ENCODE measurements around the gene XPR1.
"Not testable (repeated sequence)": the region's sequence is repeated elsewhere in the genome, so short reads cannot be mapped to it uniquely, and the experiment has no call there.

XPR1 gene

DNA sequence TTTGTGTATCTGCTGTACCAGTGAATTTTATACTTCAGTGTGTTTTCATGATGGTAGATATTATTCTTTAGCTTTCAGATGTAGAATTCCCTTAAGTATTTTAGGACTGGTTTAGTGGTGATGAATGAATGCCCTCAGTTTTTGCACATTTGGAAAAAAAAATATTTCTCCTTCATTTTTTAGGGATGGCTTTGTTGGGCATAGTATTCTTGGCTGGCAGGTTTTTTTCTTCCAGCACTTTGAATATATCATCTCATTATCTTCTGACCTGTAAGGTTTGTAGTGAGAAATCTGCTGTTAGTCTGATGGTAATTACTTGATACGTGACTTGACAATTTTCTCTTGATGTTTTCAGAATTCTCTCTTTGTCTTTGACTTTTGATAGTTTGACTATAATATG, 66.8 kb downstream of the XPR1 start:
- TF ChIP-seq, protein P1, sequence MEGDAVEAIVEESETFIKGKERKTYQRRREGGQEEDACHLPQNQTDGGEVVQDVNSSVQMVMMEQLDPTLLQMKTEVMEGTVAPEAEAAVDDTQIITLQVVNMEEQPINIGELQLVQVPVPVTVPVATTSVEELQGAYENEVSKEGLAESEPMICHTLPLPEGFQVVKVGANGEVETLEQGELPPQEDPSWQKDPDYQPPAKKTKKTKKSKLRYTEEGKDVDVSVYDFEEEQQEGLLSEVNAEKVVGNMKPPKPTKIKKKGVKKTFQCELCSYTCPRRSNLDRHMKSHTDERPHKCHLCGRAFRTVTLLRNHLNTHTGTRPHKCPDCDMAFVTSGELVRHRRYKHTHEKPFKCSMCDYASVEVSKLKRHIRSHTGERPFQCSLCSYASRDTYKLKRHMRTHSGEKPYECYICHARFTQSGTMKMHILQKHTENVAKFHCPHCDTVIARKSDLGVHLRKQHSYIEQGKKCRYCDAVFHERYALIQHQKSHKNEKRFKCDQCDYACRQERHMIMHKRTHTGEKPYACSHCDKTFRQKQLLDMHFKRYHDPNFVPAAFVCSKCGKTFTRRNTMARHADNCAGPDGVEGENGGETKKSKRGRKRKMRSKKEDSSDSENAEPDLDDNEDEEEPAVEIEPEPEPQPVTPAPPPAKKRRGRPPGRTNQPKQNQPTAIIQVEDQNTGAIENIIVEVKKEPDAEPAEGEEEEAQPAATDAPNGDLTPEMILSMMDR (IDR thresholded peaks at IDR 0.05; ENCODE audit: low read depth, low read length), result no peak
- no peak for TF ChIP-seq EZH2phosphoT487 (IDR thresholded peaks at IDR 0.05; ENCODE audit: low read depth)
- H3K4me3 ChIP-seq (ENCODE audit: low read length), result no peak overlapping the region
- H3K4me1 ChIP-seq (ENCODE audit: low read length), result no peaks in the 10 kb centered on the region
- no peaks in the 10 kb centered on the region for H4K20me1 ChIP-seq (ENCODE audit: insufficient read depth, low read length)
- peaks cover 9% of the 10 kb centered on the region for H3K36me3 ChIP-seq (replicated peaks; ENCODE audit: low read depth, low read length)
- H3K4me2 ChIP-seq (ENCODE audit: low read length), result no peak overlapping the region
- H3K27ac ChIP-seq (ENCODE audit: low read length), result no peak overlapping the region
- H3K9me3 ChIP-seq (ENCODE audit: insufficient read depth, low read length), result peaks cover 18% of the 10 kb centered on the region; the same call in 1 of the 2 replicates
- no peak overlapping the region for H2AFZ ChIP-seq (ENCODE audit: low read depth, low read length)
- no peak overlapping the region for H3K9ac ChIP-seq (ENCODE audit: low read length)
- peaks cover 14% of the 10 kb centered on the region; the same call in 1 of the 2 replicates for H3K79me2 ChIP-seq (ENCODE audit: low read length)
- no peaks in the 10 kb centered on the region for H3K27me3 ChIP-seq (ENCODE audit: low read depth, low read length)

DNA sequence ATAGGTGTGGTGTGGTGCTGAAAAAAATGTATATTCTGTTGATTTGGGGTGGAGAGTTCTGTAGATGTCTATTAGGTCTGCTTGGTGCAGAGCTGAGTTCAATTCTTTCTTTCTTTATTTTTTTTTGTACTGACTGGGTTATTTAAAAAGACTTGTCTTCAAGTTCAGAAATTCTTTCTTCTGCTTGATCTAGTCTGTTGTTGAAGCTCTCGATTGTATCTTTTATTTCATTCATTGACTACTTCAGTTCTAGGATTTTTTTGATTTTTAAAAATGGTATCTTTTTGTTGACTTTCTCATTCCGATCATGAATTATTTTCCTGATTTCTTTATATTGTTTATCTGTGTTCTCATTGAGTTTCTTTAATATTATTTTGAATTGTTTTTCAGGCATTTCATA, 70.6 kb downstream of the XPR1 start:
- H3K9ac ChIP-seq (ENCODE audit: low read length); H2AFZ ChIP-seq (ENCODE audit: low read depth, low read length); H3K27me3 ChIP-seq (ENCODE audit: low read depth, low read length); H3K4me3 ChIP-seq (ENCODE audit: low read length); H3K4me2 ChIP-seq (ENCODE audit: low read length); H3K79me2 ChIP-seq (ENCODE audit: low read length); H3K4me1 ChIP-seq (ENCODE audit: low read length); H3K36me3 ChIP-seq (replicated peaks; ENCODE audit: low read depth, low read length); H4K20me1 ChIP-seq (ENCODE audit: insufficient read depth, low read length); H3K27ac ChIP-seq (ENCODE audit: low read length): not testable (repeated sequence)
- H3K9me3 ChIP-seq (ENCODE audit: insufficient read depth, low read length), result peaks cover 18% of the 10 kb centered on the region; the same call in 1 of the 2 replicates

DNA sequence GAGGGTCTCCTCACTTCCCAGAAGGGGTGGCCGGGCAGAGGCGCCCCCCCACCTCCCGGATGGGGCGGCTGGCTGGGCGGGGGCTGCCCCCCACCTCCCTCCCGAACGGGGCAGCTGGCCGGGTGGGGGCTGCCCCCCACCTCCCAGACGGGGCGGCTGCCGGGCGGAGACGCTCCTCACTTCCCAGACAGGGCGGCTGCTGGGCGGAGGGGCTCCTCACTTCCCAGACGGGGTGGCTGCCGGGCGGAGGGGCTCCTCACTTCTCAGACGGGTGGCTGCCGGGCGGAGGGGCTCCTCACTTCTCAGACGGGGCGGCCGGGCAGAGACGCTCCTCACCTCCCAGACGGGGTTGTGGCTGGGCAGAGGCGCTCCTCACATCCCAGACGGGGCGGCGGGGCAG, 78.9 kb downstream of the XPR1 start:
- not testable (repeated sequence) for H3K9me3 ChIP-seq (ENCODE audit: insufficient read depth, low read length); H3K79me2 ChIP-seq (ENCODE audit: low read length); H3K36me3 ChIP-seq (replicated peaks; ENCODE audit: low read depth, low read length); H3K27ac ChIP-seq (ENCODE audit: low read length); H3K27me3 ChIP-seq (ENCODE audit: low read depth, low read length); H3K4me3 ChIP-seq (ENCODE audit: low read length); H4K20me1 ChIP-seq (ENCODE audit: insufficient read depth, low read length); H3K4me1 ChIP-seq (ENCODE audit: low read length); H2AFZ ChIP-seq (ENCODE audit: low read depth, low read length); H3K4me2 ChIP-seq (ENCODE audit: low read length); H3K9ac ChIP-seq (ENCODE audit: low read length)

DNA sequence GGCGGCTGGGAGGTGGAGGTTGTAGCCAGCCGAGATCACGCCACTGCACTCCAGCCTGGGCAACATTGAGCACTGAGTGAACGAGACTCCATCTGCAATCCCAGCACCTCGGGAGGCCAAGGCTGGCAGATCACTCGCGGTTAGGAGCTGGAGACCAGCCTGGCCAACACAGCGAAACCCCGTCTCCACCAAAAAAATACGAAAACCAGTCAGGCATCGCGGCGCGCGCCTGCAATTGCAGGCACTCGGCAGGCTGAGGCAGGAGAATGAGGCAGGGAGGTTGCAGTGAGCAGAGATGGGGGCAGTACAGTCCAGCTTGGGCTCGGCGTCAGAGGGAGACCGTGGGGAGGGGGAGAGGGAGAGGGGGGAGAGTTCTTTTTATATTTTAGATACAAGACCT, 79.4 kb downstream of the XPR1 start:
- not testable (repeated sequence) for H3K27me3 ChIP-seq (ENCODE audit: low read depth, low read length); H2AFZ ChIP-seq (ENCODE audit: low read depth, low read length); H3K4me2 ChIP-seq (ENCODE audit: low read length)

DNA sequence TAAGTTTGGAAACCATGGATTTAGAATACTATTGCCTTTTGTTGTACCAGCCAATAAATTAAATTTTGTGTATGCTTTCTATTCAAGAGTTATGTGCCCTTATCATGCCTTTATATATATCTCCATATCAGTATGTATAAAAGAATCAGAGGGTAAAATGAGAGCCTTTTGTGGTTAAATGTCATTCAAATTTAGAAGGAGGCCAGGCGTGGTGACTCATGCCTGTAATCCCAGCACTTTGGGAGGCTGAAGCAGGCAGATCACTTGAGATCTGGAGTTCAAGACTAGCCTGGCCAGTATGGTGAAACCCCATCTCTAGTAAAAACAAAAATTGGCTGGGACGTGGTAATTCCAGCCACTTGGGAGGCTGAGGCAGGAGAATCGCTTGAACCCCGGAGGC, 88.9 kb downstream of the XPR1 start:
- H3K4me1 ChIP-seq (ENCODE audit: low read length), result no peaks in the 10 kb centered on the region
- no peaks in the 10 kb centered on the region for H3K9me3 ChIP-seq (ENCODE audit: insufficient read depth, low read length)
- H4K20me1 ChIP-seq (ENCODE audit: insufficient read depth, low read length), result no peaks in the 10 kb centered on the region
- no peak overlapping the region for H3K27ac ChIP-seq (ENCODE audit: low read length)
- no peak overlapping the region for H2AFZ ChIP-seq (ENCODE audit: low read depth, low read length)
- no peaks in the 10 kb centered on the region for H3K79me2 ChIP-seq (ENCODE audit: low read length)
- H3K4me2 ChIP-seq (ENCODE audit: low read length), result no peak overlapping the region
- TF ChIP-seq, protein P1 (IDR thresholded peaks at IDR 0.05; ENCODE audit: low read depth, low read length), result no peak
- no peak for TF ChIP-seq EZH2phosphoT487 (IDR thresholded peaks at IDR 0.05; ENCODE audit: low read depth)
- H3K36me3 ChIP-seq (replicated peaks; ENCODE audit: low read depth, low read length), result no peaks in the 10 kb centered on the region
- no peak overlapping the region for H3K9ac ChIP-seq (ENCODE audit: low read length)
- no peak overlapping the region for H3K4me3 ChIP-seq (ENCODE audit: low read length)
- no peaks in the 10 kb centered on the region for H3K27me3 ChIP-seq (ENCODE audit: low read depth, low read length)

More for the DNA sequence above, 79.4 kb downstream of the XPR1 start:
- H3K9ac ChIP-seq (ENCODE audit: low read length); H3K36me3 ChIP-seq (replicated peaks; ENCODE audit: low read depth, low read length); H3K79me2 ChIP-seq (ENCODE audit: low read length); H3K4me1 ChIP-seq (ENCODE audit: low read length); H3K9me3 ChIP-seq (ENCODE audit: insufficient read depth, low read length); H4K20me1 ChIP-seq (ENCODE audit: insufficient read depth, low read length); H3K27ac ChIP-seq (ENCODE audit: low read length); H3K4me3 ChIP-seq (ENCODE audit: low read length): not testable (repeated sequence)
